Nucleus accumbens (tissue), 56 donors: ENCODE results near the gene SLX1A.
"Not testable (repeated sequence)": the region's sequence is repeated elsewhere in the genome, so short reads cannot be mapped to it uniquely, and the experiment has no call there.

ENCODE experiments used
- DNase-seq, 56 donors: peaks; one replicate each; lab custom pipeline; 2025; lab: John Stamatoyannopoulos, UW

SLX1A gene

DNA sequence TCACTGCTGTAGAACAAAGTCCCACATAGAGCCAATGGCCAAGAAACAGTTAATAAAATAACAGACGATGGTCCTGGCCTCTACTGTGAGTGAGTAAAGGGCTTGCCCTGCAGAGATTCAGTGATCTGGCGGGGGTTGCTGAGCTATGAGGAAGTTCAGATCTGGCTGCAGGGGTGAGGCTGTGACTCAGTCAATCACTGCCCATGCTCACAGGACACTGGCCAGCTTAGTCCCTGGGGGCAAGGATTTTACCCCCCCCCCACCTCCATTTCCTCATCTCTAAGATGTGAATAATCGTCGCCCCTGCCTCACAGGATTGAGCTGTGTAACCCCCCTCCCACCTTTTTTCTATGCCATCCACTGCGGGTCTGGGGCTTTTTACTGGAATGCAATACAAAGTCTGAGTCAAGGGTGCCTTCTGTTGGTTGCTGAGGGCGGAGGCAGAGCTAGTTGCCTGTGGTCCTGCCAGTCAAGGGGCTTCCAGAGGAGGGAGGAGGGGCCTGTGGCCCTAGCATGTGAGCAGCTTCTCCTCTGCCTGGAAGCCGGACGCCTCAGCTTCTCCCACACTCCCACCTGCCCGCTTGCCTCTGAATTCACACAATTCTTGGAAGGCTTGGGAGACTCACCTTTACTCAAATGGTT lies 13.5 kb downstream of the SLX1A start:
- DNase-seq: not testable (repeated sequence)

DNA sequence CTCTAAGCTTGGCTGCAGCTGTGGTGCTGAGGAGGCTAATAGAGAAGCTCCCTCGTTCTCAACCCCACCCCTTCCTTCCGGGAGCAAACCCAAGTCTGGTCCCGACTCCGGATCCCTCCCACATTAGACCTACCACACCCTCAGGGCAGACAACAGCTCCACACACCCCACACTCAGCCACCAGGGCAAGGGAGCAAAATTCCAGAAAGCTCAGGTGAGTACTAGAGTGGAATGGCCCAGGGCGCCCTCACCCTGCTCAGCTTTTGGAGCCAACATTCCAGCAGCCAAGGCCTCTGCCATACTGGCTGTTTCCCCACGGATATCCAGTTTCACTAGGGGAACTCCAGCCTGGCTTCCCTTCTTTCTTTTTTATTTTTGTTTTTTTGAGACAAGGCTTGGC lies 15.4 kb downstream of the SLX1A start:
- DNase-seq: not testable (repeated sequence)

DNA sequence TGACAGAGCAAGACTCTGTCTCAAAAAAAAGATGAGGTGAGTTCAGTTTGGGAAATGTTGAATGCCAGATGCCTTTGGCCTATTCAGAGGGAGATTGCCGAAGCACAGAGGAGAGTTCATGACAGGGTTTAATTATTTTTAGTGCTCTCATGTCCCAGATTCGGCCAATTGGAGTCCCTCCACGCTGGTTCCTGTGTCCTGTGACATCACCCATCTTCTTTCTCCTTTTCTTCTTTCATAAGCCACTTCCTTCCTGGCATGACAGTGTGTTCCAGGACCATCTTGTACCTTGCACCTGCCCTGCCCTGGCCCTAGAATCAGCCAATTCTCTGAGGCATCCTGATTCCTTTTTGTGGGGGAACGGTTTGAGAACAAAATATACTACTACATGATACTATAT lies 17.7 kb downstream of the SLX1A start:
- DNase-seq: not testable (repeated sequence)

DNA sequence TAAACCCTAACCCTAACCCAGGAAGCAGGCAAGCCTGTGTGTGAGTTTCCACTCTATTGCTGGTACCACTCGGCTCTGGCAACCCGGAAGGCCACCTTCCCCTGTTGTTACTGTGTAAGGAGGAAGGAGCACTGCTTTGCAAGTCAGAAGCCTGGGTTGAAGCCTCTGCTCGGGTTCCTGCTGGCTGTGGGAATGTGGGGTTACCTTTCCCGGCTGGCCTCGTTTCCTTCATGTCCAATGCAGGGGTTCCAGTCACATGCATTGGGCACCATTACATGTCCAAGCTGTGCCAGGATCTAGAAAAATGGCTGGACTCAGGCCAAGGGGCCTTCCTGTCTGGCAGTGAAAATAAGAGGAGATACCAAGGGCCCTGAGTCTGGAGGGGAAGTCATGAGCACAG lies 23.4 kb downstream of the SLX1A start:
- not testable (repeated sequence) for DNase-seq
